Skeletal muscle tissue (tissue), 4 donors: Measurements from ENCODE around the gene RHBDF1. TPM values are rescaled to one million over a fixed set of nuclear protein-coding genes. Genes with fewer than 3 reads are reported as not detected.

Experiments
- H3K27ac ChIP-seq: one replicate; pipeline ENCODE4 v1.7.0; 2013; ENCODE audit warnings: mild to moderate bottlenecking, low read depth, low read length, inconsistent platforms
- H3K27me3 ChIP-seq, 3 donors: one replicate each; pipeline ENCODE4 v1.7.0; 2013; ENCODE audit warnings: low read length in 3 of 3; ENCODE audit not compliant: control insufficient read depth in 3 of 3, insufficient read depth in 3 of 3
- H3K36me3 ChIP-seq, 3 donors: one replicate each; pipeline ENCODE4 v1.7.0; 2013; ENCODE audit warnings: low read length in 3 of 3; ENCODE audit not compliant: control insufficient read depth in 3 of 3, insufficient read depth in 3 of 3
- H3K4me1 ChIP-seq, 3 donors: one replicate each; pipeline ENCODE4 v1.7.0; 2013; ENCODE audit warnings: low read length in 3 of 3, mild to moderate bottlenecking in 3 of 3; ENCODE audit not compliant: control insufficient read depth in 3 of 3, insufficient read depth in 3 of 3
- H3K4me3 ChIP-seq, 3 donors: one replicate each; pipeline ENCODE4 v1.7.0; 2013; ENCODE audit warnings: low read length in 3 of 3
- H3K9ac ChIP-seq, 3 donors: one replicate each; pipeline ENCODE4 v1.7.0; 2013; ENCODE audit warnings: low read length in 3 of 3, mild to moderate bottlenecking in 3 of 3, moderate library complexity in 2 of 3, low read depth in 1 of 3
- H3K9me3 ChIP-seq, 3 donors: one replicate each; pipeline ENCODE4 v1.7.0; 2013; ENCODE audit warnings: low read length in 3 of 3; ENCODE audit not compliant: control insufficient read depth in 3 of 3
- total RNA-seq: library from RNA; depleted of rRNA; stranded (reverse); fragments of >200 nt; gene quantifications from one replicate; pipeline ENCODE4 v1.2.3, GENCODE V29; 2014
- donor health status: Osteomylitis.

The RHBDF1 gene
- total RNA-seq, 1 donor from 2014 or later: 19.8 TPM

GRCh38 chr16:92431-93339 is 20.3 kb upstream of the RHBDF1 start:
- Histone ChIP-seq H3K36me3 (peaks cover 30 to 35% (median 33%) of the 10 kb centered on the region in 3 donors), H3K27ac (no peak overlapping the region), H3K9me3 (no peaks in the 10 kb centered on the region), H3K4me1 (peaks cover 18 to 36% (median 26%) of the 10 kb centered on the region in 3 donors), H3K27me3 (no peaks in the 10 kb centered on the region), H3K4me3 (no peak overlapping the region), H3K9ac (peak overlapping the region in 1 of 3 donors; percentile 64)

GRCh38 chr16:91484-91883 is 19.1 kb upstream of the RHBDF1 start:
- H3K27ac ChIP-seq: no peak overlapping the region
- H3K4me1 ChIP-seq: peaks cover 9 to 27% (median 18%) of the 10 kb centered on the region in 3 donors
- H3K9ac ChIP-seq: peak overlapping the region in 2 of 3 donors; percentile 10 to 64
- no peak overlapping the region for H3K4me3 ChIP-seq
- H3K9me3 ChIP-seq: no peaks in the 10 kb centered on the region
- peaks cover 35 to 39% (median 36%) of the 10 kb centered on the region in 3 donors for H3K36me3 ChIP-seq
- no peaks in the 10 kb centered on the region for H3K27me3 ChIP-seq

GRCh38 chr16:89391-90302 is 17.2 kb upstream of the RHBDF1 start:
- Histone ChIP-seq H3K4me3 (no peak overlapping the region), H3K9ac (no peak overlapping the region), H3K4me1 (peaks cover 17 to 40% (median 32%) of the 10 kb centered on the region in 3 donors), H3K27me3 (no peaks in the 10 kb centered on the region), H3K9me3 (no peaks in the 10 kb centered on the region), H3K36me3 (peaks cover 46 to 54% (median 47%) of the 10 kb centered on the region in 3 donors), H3K27ac (no peak overlapping the region)

GRCh38 chr16:88613-89012 is 16.2 kb upstream of the RHBDF1 start:
- Histone ChIP-seq H3K27me3 (no peaks in the 10 kb centered on the region), H3K4me1 (peaks cover 27 to 46% (median 42%) of the 10 kb centered on the region in 3 donors), H3K36me3 (peaks cover 51 to 56% (median 54%) of the 10 kb centered on the region in 3 donors), H3K4me3 (no peak overlapping the region), H3K27ac (no peak overlapping the region), H3K9ac (no peak overlapping the region), H3K9me3 (no peaks in the 10 kb centered on the region)

- Histone ChIP-seq H3K36me3 (peaks cover 51 to 60% (median 56%) of the 10 kb centered on the region in 3 donors), H3K4me1 (peaks cover 22 to 30% (median 29%) of the 10 kb centered on the region in 3 donors), H3K27ac (no peak overlapping the region), H3K27me3 (no peaks in the 10 kb centered on the region), H3K4me3 (no peak overlapping the region), H3K9ac (no peak overlapping the region), H3K9me3 (no peaks in the 10 kb centered on the region)
Measured at GRCh38 chr16:86483-86952, 14.1 kb upstream of the RHBDF1 start.

GRCh38 chr16:85865-86264 is 13.4 kb upstream of the RHBDF1 start:
- peak overlapping the region in 2 of 3 donors; percentile 20 to 71 for H3K9ac ChIP-seq
- H3K27me3 ChIP-seq: no peaks in the 10 kb centered on the region
- peaks cover 18 to 27% (median 25%) of the 10 kb centered on the region in 3 donors for H3K4me1 ChIP-seq
- no peaks in the 10 kb centered on the region for H3K9me3 ChIP-seq
- H3K4me3 ChIP-seq: no peak overlapping the region
- peaks cover 51 to 61% (median 59%) of the 10 kb centered on the region in 3 donors for H3K36me3 ChIP-seq
- no peak overlapping the region for H3K27ac ChIP-seq

- peak overlapping the region in 1 of 3 donors; percentile 45 for H3K4me3 ChIP-seq
- H3K27ac ChIP-seq: peak overlapping the region; percentile 73
- peaks cover 52 to 63% (median 61%) of the 10 kb centered on the region in 3 donors for H3K36me3 ChIP-seq
- H3K9ac ChIP-seq: peak overlapping the region in 2 of 3 donors; percentile 12 to 71
- no peaks in the 10 kb centered on the region for H3K27me3 ChIP-seq
- H3K4me1 ChIP-seq: peaks cover 18 to 29% (median 25%) of the 10 kb centered on the region in 3 donors
- H3K9me3 ChIP-seq: no peaks in the 10 kb centered on the region
Measured at GRCh38 chr16:85407-85782, 13.0 kb upstream of the RHBDF1 start.

- H3K27me3 ChIP-seq: no peaks in the 10 kb centered on the region
- peak overlapping the region in 2 of 3 donors; percentile 12 to 71 for H3K9ac ChIP-seq
- H3K4me3 ChIP-seq: peak overlapping the region in 1 of 3 donors; percentile 45
- H3K4me1 ChIP-seq: peaks cover 18 to 32% (median 27%) of the 10 kb centered on the region in 3 donors
- H3K27ac ChIP-seq: peak overlapping the region; percentile 73
- no peaks in the 10 kb centered on the region for H3K9me3 ChIP-seq
- H3K36me3 ChIP-seq: peaks cover 52 to 62% (median 56%) of the 10 kb centered on the region in 3 donors
Measured at GRCh38 chr16:84718-85406, 12.4 kb upstream of the RHBDF1 start.
